GM21786 (cell line): ENCODE results near the gene GUCY2D.

Experiments
- ATAC-seq: cut with Tn5 transposase; IDR thresholded peaks from one replicate; pipeline ENCODE4 v1.9.1; 2021; ENCODE audit not compliant: unreplicated experiment

The GUCY2D gene

DNA sequence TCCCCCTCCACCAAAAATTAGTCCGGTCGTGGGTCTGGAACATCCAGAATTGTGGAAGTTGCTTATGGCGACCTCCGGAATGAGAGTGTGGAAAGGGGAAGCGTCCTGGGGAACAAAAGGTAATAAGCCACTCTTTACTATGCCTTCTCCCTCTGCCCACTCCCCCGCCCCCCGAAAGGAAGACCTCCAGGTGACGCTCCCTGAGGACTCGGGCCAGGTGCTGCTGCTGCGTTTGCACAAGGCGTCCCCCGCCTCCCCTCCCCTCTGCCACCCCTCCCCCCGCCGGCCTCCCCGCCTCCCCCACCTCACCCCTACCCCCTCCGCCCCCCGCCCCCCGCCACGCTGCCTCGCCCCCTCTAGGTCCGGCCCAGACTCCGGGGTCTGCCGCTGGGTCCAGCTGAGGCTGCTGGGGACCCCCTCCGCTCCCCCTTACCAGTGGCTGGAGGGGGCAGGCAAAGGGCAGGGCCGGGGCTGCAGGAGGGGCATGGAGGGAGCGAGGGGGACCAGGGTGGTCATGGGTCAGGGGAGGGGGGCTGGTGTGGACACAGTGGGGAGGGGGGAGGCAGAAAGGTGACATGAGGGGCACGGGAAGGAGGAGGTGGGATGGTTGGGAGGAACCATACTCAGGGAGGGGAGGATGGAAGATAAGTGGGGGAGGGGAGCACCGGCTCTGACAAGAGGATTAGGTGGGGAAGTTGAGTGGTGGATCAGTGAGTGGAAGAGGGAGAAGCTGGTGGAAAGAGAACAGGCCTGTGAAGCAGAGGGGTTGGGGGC is 61.5 kb downstream of the GUCY2D start:
- no peak for ATAC-seq

DNA sequence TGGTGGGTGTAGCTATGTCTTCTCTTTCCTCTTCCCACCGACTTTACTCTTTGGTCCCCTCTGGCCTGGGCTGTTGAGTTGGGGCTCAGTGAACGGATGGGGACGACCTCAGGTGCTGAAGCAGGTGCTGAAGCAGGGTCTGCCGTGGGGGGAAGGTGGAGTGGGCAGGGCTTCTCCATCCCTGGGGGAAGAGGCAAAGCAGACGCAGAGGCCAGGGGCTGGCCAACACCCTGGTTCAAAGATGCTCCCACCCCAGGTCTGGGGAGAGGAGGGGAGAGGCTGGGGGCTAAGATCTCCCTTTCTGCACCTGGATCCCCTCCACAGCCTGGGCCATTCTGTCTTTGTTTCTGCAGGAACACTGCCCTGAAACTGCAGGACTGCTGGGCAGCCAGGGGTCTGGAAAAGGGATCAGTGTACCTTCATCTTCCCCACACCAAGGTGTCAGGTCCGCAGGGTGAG is 62.2 kb downstream of the GUCY2D start:
- ATAC-seq = no peak

DNA sequence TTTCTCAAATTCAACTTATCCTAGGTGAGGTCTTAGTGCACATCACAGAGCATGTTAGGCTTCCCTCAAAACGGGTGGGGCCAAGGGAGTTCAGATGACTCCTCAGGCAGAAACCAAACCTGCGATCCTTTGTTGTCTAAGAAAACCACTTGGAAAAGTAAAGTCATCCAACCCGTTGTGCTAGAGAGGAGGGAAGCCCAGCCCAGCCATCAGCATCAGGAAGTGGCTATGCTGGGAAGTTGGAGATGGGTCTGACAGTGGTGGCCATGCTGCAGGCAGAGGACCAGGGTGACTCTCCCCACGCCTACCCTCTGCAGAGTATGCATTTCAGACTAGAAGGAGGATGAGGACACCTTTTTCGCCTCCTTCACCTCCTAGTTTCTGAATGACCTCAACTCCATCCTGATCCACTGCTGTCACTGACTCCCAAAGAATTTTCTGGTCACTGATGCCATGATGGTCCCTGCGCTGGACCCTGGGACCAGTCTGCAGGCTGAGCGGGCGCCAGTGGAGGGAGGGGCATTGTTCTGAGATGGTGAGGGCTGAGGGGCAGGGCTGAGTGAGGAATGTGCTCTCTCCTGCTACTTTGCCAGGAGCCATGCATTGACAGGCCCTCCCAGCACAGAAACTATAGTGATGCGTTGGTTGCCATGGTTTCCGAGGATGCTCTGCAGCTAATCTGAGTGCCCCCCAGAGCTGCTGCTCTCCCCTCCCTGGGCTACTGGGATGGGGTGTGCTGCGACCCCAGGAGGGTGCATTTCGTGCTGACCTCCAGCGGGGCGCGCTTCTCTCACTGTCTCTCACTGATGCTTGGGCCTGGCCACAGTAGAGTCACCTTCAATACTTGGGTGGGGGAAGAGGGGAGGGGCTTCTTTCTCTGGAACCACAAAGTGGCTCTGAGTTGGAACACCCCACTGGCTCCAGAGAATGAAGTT is 64.7 kb downstream of the GUCY2D start:
- ATAC-seq = no peak

DNA sequence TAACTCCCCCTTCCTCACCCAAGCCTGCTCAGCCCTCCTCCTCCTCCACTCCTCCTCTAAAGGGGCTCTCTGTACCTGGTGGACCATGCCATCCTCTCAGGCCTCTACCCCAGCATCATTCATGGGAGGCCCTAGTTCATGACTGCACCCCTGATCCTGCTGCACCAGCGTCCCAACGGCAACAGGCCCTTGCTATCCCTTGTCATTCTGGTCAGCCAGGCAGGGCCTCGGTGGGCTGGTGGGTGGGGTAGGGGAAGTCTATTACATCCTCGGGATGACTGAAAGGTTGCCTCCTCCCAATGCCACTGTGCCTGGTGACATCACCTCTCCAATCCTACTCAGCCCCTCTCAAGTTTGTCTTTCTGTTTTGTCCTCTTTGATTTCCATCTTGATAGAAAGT is 65.4 kb downstream of the GUCY2D start:
- ATAC-seq = no peak

- no peak for ATAC-seq
Observed at GRCh38 chr17:8068736-8069586, 66.5 kb downstream of the GUCY2D start.

- no peak for ATAC-seq
Observed at GRCh38 chr17:8069587-8069860, 67.1 kb downstream of the GUCY2D start.
